ENCODE data around the gene ARFGEF3. TPM values are rescaled to one million over a fixed set of nuclear protein-coding genes. Genes with fewer than 3 reads are reported as not detected.

Gene ARFGEF3
- total RNA-seq, 1 donor from 2014 or later: 28.6 TPM

DNA sequence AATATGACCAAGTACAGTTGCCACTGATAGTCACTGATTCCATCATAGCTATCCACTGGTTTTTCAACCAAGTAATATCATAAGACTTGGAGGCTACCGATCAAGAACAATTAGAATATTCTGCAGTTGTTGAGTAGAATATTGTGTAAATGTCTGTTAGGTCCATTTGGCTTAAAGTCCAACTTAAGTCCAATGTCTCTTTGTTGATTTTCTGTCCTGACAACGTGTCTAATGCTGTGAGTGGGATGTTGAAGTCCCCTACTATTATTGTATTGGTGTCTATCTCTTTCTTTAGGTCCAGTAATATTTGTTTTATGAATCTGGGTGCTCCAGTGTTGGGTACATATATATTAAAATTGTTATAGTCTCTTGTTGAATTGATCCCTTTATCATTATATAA is 13.9 kb downstream of the ARFGEF3 start:
- no peak overlapping the region for H3K27ac Mint-ChIP-seq
- no peak for DNase-seq (ENCODE audit: low spot score, unreplicated experiment)
- H3K9me3 Mint-ChIP-seq (ENCODE audit: low read depth): peaks cover 25% of the 10 kb centered on the region
- peaks cover 4% of the 10 kb centered on the region for H3K4me1 Mint-ChIP-seq (ENCODE audit: low read depth)
- no peak overlapping the region for H3K4me3 Mint-ChIP-seq (ENCODE audit: low read depth)
- H3K27me3 Mint-ChIP-seq: no peaks in the 10 kb centered on the region
- TF ChIP-seq, protein P1, sequence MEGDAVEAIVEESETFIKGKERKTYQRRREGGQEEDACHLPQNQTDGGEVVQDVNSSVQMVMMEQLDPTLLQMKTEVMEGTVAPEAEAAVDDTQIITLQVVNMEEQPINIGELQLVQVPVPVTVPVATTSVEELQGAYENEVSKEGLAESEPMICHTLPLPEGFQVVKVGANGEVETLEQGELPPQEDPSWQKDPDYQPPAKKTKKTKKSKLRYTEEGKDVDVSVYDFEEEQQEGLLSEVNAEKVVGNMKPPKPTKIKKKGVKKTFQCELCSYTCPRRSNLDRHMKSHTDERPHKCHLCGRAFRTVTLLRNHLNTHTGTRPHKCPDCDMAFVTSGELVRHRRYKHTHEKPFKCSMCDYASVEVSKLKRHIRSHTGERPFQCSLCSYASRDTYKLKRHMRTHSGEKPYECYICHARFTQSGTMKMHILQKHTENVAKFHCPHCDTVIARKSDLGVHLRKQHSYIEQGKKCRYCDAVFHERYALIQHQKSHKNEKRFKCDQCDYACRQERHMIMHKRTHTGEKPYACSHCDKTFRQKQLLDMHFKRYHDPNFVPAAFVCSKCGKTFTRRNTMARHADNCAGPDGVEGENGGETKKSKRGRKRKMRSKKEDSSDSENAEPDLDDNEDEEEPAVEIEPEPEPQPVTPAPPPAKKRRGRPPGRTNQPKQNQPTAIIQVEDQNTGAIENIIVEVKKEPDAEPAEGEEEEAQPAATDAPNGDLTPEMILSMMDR (IDR thresholded peaks at IDR 0.05; ENCODE audit: unreplicated experiment): no peak
- peaks cover 35% of the 10 kb centered on the region for H3K36me3 Mint-ChIP-seq (ENCODE audit: insufficient read depth)

DNA sequence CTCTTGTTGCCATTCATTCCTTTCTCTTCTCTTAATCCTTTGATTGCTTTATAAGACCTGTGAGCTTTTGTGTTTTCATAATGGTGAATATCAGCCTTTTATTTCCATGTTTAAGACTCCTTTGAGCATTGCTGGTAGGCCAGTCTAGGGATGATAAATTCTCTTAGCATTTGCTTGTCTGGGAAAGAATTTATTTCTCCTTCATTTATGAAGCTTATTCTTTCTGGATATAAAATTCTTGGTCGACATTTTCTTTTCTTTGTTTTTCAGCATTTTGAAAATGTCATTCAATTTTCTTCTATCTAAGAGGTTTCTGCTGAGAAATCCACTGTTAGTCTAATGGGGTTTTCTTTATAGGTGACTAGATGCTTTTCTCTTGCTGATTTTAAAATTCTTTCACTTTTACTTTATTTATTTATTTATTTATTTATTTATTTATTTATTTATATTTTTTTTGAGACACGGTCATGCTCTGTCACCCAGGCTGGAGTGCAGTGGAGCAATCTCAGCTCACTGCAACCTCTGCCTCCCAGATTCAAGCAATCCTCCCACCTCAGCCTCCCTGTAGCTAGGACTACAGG is 15.0 kb downstream of the ARFGEF3 start:
- no peaks in the 10 kb centered on the region for H3K27me3 Mint-ChIP-seq

DNA sequence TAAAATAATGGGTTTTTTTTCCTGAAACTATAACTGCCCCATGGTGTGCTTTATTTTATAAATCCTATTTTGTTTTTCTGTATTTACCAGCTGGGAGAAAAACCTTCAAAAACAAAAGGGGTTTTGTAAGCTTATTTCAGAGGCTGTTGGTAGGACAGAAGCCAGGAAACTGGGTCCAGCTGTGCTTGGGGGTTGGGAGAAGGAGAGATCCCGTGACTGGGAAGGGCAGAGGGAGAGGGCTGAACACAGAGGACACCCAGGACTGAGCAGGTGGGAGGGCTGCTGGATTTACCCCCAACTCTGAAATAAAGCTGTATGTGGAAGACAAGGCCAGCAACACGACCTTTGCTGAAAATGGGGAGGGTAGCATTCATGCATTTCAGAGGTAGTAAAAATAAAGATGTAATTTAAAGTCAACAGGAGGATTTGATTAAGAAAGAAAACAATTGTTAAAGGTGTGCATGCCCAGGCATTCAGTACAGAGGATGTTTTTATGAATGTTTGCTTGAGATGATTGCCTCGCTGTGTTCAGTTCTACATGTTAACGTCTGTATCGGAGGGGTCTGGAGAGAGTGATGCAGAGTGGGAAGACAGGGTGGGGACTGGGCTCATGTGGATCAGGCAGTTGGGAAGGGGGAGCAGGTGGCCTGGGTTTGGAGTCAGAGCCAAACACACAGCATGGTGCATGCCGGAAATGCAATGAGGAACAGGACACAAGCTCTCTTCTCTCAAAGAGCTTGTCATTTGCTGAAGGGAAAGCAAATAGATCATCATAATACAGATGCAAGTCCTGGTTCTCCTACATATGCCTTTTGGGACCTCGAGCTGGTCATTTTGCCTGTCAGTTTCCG is 21.4 kb downstream of the ARFGEF3 start:
- Mint-ChIP-seq H3K4me3 (ENCODE audit: low read depth) (no peak overlapping the region), H3K9me3 (ENCODE audit: low read depth) (peaks cover 4% of the 10 kb centered on the region), H3K27me3 (no peaks in the 10 kb centered on the region), H3K4me1 (ENCODE audit: low read depth) (peaks cover 15% of the 10 kb centered on the region), H3K27ac (peak overlapping the region; percentile 4), H3K36me3 (ENCODE audit: insufficient read depth) (peaks cover 8% of the 10 kb centered on the region)
- DNase-seq (ENCODE audit: low spot score, unreplicated experiment): no peak
- TF ChIP-seq, protein P1 (IDR thresholded peaks at IDR 0.05; ENCODE audit: unreplicated experiment): no peak

More for the DNA sequence above, 15.0 kb downstream of the ARFGEF3 start:
- H3K36me3 Mint-ChIP-seq (ENCODE audit: insufficient read depth): peaks cover 31% of the 10 kb centered on the region
- peaks cover 25% of the 10 kb centered on the region for H3K9me3 Mint-ChIP-seq (ENCODE audit: low read depth)
- peaks cover 4% of the 10 kb centered on the region for H3K4me1 Mint-ChIP-seq (ENCODE audit: low read depth)
- TF ChIP-seq, protein P1 (IDR thresholded peaks at IDR 0.05; ENCODE audit: unreplicated experiment): no peak
- H3K27ac Mint-ChIP-seq: no peak overlapping the region
- no peak overlapping the region for H3K4me3 Mint-ChIP-seq (ENCODE audit: low read depth)
- no peak for DNase-seq (ENCODE audit: low spot score, unreplicated experiment)

DNA sequence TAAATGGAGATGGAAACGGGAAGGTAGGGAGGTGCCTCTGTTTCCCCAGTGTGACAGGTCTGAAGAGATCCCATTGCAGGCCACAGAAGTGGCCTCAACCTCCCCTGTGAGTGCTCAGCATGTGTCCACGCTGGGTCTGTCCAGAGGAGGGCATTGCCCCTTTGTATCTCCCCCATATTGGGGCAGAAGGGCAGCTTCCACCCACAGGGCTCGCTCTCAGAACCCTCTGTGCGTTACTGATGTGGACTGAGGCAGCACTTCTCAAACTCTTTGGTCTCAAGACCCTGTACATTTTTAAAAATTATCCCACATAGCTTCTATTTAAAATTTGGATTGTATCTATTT is 22.0 kb downstream of the ARFGEF3 start:
- Mint-ChIP-seq H3K27me3 (no peaks in the 10 kb centered on the region), H3K4me1 (ENCODE audit: low read depth) (peaks cover 21% of the 10 kb centered on the region), H3K27ac (no peak overlapping the region), H3K9me3 (ENCODE audit: low read depth) (no peaks in the 10 kb centered on the region), H3K4me3 (ENCODE audit: low read depth) (no peak overlapping the region), H3K36me3 (ENCODE audit: insufficient read depth) (peaks cover 4% of the 10 kb centered on the region)
- no peak for DNase-seq (ENCODE audit: low spot score, unreplicated experiment)
- TF ChIP-seq, protein P1 (IDR thresholded peaks at IDR 0.05; ENCODE audit: unreplicated experiment): no peak

DNA sequence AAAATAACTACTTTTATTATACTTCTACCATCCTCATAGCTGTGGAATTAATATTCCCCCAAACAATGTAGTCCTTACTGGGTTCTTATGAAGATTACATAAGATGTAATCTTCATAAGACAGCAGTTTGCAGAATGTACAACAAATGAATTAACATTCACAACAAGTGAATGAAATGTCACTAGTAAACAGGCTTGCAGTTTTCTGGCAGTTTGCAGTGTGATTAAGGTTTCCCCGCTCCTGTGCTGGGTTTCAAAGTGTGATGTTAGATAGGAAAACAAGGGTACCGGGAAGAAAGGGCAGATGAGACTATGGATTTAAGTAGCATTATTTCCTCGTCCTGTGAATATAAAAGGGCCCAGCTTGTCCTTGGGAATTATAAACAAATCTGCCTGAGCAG is 22.5 kb downstream of the ARFGEF3 start:
- no peak overlapping the region for H3K4me3 Mint-ChIP-seq (ENCODE audit: low read depth)
- TF ChIP-seq, protein P1 (IDR thresholded peaks at IDR 0.05; ENCODE audit: unreplicated experiment): no peak
- H3K4me1 Mint-ChIP-seq (ENCODE audit: low read depth): peaks cover 25% of the 10 kb centered on the region
- DNase-seq (ENCODE audit: low spot score, unreplicated experiment): no peak
- no peak overlapping the region for H3K27ac Mint-ChIP-seq
- no peaks in the 10 kb centered on the region for H3K27me3 Mint-ChIP-seq
- no peaks in the 10 kb centered on the region for H3K9me3 Mint-ChIP-seq (ENCODE audit: low read depth)
- H3K36me3 Mint-ChIP-seq (ENCODE audit: insufficient read depth): peaks cover 4% of the 10 kb centered on the region

Measured in progenitor cell of endocrine pancreas (in vitro differentiated cells).